ENCODE data around the gene PPARG. TPM values are rescaled to one million over a fixed set of nuclear protein-coding genes. Genes with fewer than 3 reads are reported as not detected.
"Not testable (repeated sequence)": the region's sequence is repeated elsewhere in the genome, so short reads cannot be mapped to it uniquely, and the experiment has no call there.

PPARG gene
- total RNA-seq = 1.9 TPM

GRCh38 chr3:12288182-12289129 lies at the start of gene PPARG:
PPARG (plus strand) TSS chr3:12289070; CDS start chr3:12379712, 90,642 bp downstream.
- peaks cover 56% of the 10 kb centered on the region for H3K27me3 ChIP-seq (ENCODE audit: insufficient read depth, low read length)
- no peaks in the 10 kb centered on the region for H3K9me3 ChIP-seq (ENCODE audit: low read depth, low read length)
- H3K4me3 ChIP-seq (ENCODE audit: low read length) = peak within 1 kb of the TSS; percentile 32
- H3K4me1 ChIP-seq (ENCODE audit: insufficient read depth, low read length) = peaks cover 16% of the 10 kb centered on the region

DNA sequence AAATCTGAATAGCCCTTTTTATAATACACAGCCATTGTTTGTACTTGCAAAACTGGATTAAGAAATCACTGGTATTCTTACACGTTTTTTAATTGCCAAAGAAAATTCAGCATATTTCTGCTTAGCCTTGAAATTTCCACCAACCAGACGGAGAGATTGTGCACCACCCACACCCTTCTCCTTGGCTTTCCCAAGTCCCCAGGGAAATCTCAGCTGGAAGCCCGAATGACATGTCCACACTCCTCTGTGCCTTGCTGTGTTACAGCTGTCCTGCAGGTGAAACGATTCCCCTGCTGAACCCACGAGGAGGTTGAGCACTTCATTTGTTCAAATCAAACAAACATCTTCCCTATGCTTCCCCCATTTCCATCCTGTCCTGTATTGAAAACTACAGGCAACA lies 49.6 kb upstream of the PPARG start:
- Histone ChIP-seq H3K9me3 (ENCODE audit: low read depth, low read length) (no peaks in the 10 kb centered on the region), H3K27me3 (ENCODE audit: insufficient read depth, low read length) (peaks cover 7% of the 10 kb centered on the region), H3K4me1 (ENCODE audit: insufficient read depth, low read length) (no peaks in the 10 kb centered on the region), H3K4me3 (ENCODE audit: low read length) (no peak overlapping the region)

DNA sequence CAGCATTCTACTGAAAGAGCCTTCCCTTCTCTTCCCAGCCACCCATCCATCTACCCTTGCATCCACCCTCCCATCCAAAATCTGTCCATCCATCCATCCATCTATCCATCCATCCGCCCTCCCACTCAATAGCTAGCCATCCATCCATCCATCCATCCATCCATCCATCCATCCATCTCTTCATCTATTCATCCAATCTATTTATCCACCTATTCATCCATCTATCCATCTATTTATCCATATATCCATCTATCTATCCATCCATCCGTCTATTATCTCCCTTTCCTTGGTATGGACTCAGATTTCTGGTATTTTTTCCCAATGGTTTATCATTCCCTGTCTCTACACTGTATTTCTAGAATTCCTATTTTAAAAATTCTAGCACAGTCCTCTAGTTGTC lies 46.1 kb upstream of the PPARG start:
- no peaks in the 10 kb centered on the region for H3K9me3 ChIP-seq (ENCODE audit: low read depth, low read length)
- peaks cover 9% of the 10 kb centered on the region for H3K27me3 ChIP-seq (ENCODE audit: insufficient read depth, low read length)
- H3K4me1 ChIP-seq (ENCODE audit: insufficient read depth, low read length) = no peaks in the 10 kb centered on the region
- H3K4me3 ChIP-seq (ENCODE audit: low read length) = no peak overlapping the region

DNA sequence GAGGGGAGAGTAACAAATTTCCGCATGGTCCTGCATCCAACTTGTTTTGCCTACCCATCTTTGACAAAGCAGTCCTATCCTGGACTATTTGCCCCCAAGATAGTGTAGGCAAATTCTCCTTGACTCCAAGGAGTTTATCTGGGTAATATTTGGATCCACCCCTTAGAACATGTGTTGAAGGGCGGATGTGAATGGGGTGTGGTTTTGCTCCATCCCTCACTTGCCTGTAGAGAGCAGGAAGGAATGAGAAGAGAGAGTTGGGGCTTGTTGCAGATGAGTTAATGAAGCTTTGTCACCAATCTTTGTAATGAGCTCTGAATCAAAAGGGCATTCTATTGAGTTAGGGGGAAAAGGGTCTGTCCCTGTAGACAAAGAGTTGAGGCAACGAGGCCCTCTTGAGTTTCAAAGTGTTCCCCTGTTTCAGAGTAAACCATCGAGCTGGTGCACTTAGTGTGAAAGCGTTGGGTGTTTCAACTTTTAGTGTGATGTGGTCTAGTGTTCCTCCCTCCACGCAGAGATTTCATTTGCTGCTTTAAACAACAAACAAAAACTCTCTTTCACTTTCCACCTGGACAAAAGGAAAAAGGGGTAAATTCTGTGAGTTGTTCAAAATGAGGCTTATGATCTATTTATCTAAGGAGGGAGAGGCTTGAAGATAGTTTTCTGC lies 42.2 kb upstream of the PPARG start:
- Histone ChIP-seq H3K4me3 (ENCODE audit: low read length) (no peak overlapping the region), H3K27me3 (ENCODE audit: insufficient read depth, low read length) (peaks cover 19% of the 10 kb centered on the region), H3K4me1 (ENCODE audit: insufficient read depth, low read length) (no peaks in the 10 kb centered on the region), H3K9me3 (ENCODE audit: low read depth, low read length) (peaks cover 13% of the 10 kb centered on the region)

DNA sequence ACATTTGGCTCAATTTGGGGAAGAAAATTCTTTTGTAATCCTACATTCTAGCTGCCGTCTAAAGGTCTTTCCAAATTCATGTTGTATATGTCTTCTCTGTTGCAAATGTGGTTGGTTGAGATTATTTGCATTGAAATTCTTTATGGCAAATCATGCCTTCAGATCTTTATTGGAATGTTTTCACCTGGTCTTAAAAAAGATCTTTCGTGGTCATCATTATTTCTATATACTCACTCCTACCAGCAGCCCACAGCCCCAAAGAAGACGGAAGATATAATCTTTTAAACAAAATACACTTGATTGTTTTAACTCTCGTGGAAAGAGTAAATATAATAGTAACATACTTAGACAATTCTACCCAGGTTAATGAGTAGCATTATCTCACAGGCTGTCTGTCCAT lies 41.5 kb upstream of the PPARG start:
- Histone ChIP-seq H3K4me1 (ENCODE audit: insufficient read depth, low read length) (no peaks in the 10 kb centered on the region), H3K9me3 (ENCODE audit: low read depth, low read length) (peaks cover 13% of the 10 kb centered on the region), H3K27me3 (ENCODE audit: insufficient read depth, low read length) (peaks cover 19% of the 10 kb centered on the region), H3K4me3 (ENCODE audit: low read length) (no peak overlapping the region)

- Histone ChIP-seq H3K4me3 (ENCODE audit: low read length) (no peak overlapping the region), H3K27me3 (ENCODE audit: insufficient read depth, low read length) (peaks cover 14% of the 10 kb centered on the region), H3K9me3 (ENCODE audit: low read depth, low read length) (peaks cover 13% of the 10 kb centered on the region), H3K4me1 (ENCODE audit: insufficient read depth, low read length) (peaks cover 8% of the 10 kb centered on the region)
These were observed 39.4 kb upstream of the PPARG start for GRCh38 chr3:12249519-12249918.

DNA sequence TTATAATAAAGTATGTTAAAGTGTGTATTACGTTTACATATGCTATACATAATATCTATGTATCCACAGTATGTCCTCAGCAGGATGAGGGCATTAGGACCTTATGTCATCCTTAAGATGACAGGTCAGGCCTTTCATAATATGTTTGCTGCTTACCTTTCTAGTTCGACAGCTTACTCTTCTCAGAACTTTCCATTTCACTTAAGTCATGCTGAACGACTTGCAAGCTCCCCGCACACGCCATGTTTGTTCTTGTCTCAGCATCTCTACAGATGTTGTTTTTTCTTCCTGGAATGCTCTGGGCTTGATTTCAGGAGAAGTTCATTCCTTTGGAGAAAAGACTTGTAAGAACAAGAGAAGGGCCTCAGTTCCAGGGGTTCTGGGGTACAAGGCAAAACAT lies 36.0 kb upstream of the PPARG start:
- Histone ChIP-seq H3K4me3 (ENCODE audit: low read length) (no peak overlapping the region), H3K4me1 (ENCODE audit: insufficient read depth, low read length) (peaks cover 8% of the 10 kb centered on the region), H3K9me3 (ENCODE audit: low read depth, low read length) (peaks cover 13% of the 10 kb centered on the region), H3K27me3 (ENCODE audit: insufficient read depth, low read length) (peaks cover 9% of the 10 kb centered on the region)

GRCh38 chr3:12253516-12254343 lies 35.1 kb upstream of the PPARG start:
- Histone ChIP-seq H3K9me3 (ENCODE audit: low read depth, low read length) (peaks cover 13% of the 10 kb centered on the region), H3K27me3 (ENCODE audit: insufficient read depth, low read length) (peaks cover 6% of the 10 kb centered on the region), H3K4me1 (ENCODE audit: insufficient read depth, low read length) (peaks cover 8% of the 10 kb centered on the region), H3K4me3 (ENCODE audit: low read length) (no peak overlapping the region)

DNA sequence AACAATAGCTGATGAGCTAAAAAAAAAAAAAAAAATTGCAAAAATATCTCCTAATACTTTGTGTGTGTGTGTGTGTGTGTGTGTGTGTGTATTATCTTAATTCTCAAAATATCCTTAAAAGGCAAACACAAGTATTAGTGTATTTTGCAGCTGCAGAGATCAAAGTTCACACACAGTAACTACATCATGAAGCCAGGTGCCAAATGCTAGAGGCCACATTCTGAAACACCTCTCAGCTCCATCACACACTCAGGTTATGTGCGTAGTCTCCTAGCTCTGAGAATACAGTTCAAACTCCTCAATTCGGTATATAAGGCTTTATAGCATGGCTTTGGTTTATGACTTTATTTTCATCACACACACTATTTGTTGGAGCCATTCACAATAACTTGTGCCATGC lies 33.5 kb upstream of the PPARG start:
- H3K4me1 ChIP-seq (ENCODE audit: insufficient read depth, low read length) = peaks cover 8% of the 10 kb centered on the region
- H3K27me3 ChIP-seq (ENCODE audit: insufficient read depth, low read length) = no peaks in the 10 kb centered on the region
- H3K4me3 ChIP-seq (ENCODE audit: low read length) = no peak overlapping the region

DNA sequence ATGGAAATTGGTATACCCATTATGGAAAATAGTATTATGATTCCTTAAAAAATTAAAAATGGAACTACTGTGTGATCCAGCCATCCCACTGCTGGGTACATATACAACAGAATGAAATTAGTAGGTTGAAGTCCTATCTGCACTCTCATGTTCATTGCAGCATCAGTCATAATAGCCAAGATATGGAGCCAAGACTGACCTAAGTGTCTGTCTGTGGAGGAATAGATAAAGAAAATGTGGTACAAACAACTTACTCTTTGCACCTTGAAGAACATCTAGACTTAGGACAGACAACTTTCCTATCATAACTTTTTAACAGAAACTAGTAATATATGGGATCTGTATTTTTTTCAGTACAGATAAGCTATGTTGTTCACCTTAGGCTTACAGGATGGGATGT lies 30.0 kb upstream of the PPARG start:
- Histone ChIP-seq H3K4me1 (ENCODE audit: insufficient read depth, low read length) (peaks cover 2% of the 10 kb centered on the region), H3K27me3 (ENCODE audit: insufficient read depth, low read length) (no peaks in the 10 kb centered on the region), H3K9me3 (ENCODE audit: low read depth, low read length) (no peaks in the 10 kb centered on the region), H3K4me3 (ENCODE audit: low read length) (no peak overlapping the region)

More for the DNA sequence above, 33.5 kb upstream of the PPARG start:
- H3K9me3 ChIP-seq (ENCODE audit: low read depth, low read length) = peaks cover 2% of the 10 kb centered on the region

GRCh38 chr3:12262173-12262572 lies 26.7 kb upstream of the PPARG start:
- not testable (repeated sequence) for H3K4me1 ChIP-seq (ENCODE audit: insufficient read depth, low read length); H3K27me3 ChIP-seq (ENCODE audit: insufficient read depth, low read length); H3K4me3 ChIP-seq (ENCODE audit: low read length); H3K9me3 ChIP-seq (ENCODE audit: low read depth, low read length)

- H3K4me1 ChIP-seq (ENCODE audit: insufficient read depth, low read length) = peaks cover 15% of the 10 kb centered on the region
- H3K4me3 ChIP-seq (ENCODE audit: low read length) = no peak overlapping the region
- no peaks in the 10 kb centered on the region for H3K27me3 ChIP-seq (ENCODE audit: insufficient read depth, low read length)
- H3K9me3 ChIP-seq (ENCODE audit: low read depth, low read length) = no peaks in the 10 kb centered on the region
These were observed 23.4 kb upstream of the PPARG start for GRCh38 chr3:12265508-12265907.

DNA sequence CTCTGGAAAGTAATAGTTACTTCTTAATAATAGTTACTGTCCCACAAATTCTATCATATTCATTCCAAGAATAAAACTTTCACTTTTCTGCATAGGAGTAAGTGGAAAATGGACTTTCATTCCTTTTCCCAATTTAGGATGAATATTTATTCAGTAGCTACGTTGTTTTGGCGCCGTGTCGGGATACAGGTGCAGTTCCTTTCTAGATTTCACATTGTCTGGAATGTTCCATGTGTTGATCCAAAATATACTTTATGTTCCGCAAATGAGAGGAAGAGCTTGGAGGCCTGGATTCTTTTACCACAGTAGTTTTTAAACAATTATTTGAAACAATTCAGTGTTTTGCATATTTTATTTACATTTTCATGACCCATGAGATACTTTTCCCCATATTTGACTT lies 22.8 kb upstream of the PPARG start:
- Histone ChIP-seq H3K27me3 (ENCODE audit: insufficient read depth, low read length) (no peaks in the 10 kb centered on the region), H3K4me1 (ENCODE audit: insufficient read depth, low read length) (peaks cover 17% of the 10 kb centered on the region), H3K9me3 (ENCODE audit: low read depth, low read length) (no peaks in the 10 kb centered on the region), H3K4me3 (ENCODE audit: low read length) (no peak overlapping the region)

GRCh38 chr3:12267376-12268030 lies 21.4 kb upstream of the PPARG start:
- Histone ChIP-seq H3K9me3 (ENCODE audit: low read depth, low read length) (no peaks in the 10 kb centered on the region), H3K27me3 (ENCODE audit: insufficient read depth, low read length) (no peaks in the 10 kb centered on the region), H3K4me1 (ENCODE audit: insufficient read depth, low read length) (peaks cover 17% of the 10 kb centered on the region), H3K4me3 (ENCODE audit: low read length) (no peak overlapping the region)
